OCI-M1 (cell line): ENCODE data around the gene KRT16.
"Not testable (repeated sequence)": the region's sequence is repeated elsewhere in the genome, so short reads cannot be mapped to it uniquely, and the experiment has no call there.

Source experiments
- DNase-seq: peaks from one replicate; lab custom pipeline; 2025; lab: John Stamatoyannopoulos, UW

KRT16 gene

DNA sequence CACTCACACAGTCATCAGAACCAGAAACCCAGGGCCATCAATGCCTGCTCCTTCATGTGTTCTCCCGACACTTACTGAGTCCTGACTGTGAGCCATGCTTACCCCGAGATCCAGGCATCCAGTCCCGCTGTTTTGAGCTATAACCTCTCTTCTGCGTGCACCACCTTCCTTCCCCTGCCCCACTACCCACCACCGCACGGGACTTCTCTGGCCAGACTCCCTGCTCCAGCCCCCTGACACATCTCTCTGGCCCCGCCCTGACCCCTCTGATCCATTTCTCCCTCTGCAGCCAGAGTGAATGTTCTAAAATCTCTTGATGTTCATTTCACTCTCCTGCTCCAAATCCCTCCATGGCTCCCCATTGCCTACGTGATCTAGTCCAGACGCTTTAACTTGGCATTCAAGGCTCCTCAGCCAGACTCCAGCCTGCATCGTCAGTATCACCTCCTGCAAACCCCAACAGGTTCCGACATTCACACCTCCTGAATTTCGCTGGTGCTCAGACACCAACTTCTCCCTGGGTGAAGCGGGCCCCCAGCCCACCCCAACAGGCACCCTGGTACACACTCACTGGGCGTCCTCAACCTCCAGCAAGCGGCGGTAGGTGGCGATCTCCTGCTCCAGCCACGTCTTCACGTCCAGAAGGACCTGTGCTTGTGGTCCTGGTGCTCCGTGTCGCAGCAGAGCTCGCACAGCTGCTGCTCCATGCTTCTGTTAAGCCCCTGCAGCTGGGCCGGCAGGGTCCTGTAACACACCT, 14.9 kb upstream of the KRT16 start:
- no peak for DNase-seq

DNA sequence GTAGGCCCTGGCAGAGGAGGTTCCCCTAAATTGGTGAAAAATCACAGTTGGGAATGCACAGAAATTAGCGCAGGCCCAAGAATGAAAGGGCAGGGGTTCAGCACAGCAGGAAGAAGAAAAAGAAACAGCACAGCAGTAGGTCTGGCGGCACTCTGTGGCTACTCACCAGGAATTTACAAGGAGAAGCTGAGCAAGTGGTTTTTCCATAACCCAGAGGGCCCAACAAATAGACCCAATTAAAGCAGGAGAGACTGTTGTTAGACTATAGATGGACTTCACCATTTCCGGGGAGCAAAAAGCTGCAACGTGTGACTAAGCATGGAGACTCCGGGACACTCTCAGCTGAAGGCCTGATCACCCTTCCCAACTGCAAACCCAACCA, 14.3 kb upstream of the KRT16 start:
- not testable (repeated sequence) for DNase-seq

DNA sequence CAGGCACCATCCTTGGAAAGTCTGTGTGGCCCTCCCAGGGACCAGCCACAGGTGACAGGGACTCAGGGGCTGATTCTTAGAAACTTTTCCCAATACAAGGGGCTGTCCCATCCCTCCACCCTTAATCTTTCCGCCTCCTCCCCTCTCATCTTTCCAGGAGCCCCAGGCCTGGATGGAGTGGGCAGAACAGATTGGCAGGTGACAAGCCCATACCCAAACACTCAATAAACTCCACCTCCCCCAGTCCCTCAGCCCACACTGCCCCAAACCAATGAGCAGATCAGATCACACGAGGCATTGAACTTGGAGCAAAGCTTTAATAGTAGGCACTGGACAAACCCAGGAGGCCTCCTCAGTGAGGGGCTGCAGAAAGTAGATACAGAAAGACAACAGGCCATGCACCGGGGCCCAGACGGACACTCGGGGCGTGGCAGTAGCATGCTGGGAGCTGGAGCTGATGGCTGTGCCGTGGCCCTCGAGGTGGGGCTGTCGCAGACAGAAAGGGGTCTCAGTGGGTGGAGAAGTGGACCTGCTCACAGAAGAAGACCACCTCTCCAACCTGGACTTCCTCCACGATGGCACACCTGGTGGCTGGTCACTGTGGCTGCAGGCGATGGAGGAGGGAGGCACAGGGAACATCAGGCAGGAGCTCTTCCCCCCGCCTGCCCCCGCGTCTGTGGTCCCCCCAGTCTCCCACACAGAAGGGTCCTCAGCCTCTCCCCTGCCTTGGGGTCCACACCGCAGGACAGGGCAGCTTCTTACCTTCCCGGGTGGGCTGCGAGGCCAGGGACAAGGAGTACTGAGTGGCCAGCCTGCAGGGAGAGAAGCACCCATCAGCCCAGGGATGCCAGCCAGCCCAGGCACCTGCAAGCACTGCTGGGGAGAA, 13.7 kb upstream of the KRT16 start:
- DNase-seq: not testable (repeated sequence)

DNA sequence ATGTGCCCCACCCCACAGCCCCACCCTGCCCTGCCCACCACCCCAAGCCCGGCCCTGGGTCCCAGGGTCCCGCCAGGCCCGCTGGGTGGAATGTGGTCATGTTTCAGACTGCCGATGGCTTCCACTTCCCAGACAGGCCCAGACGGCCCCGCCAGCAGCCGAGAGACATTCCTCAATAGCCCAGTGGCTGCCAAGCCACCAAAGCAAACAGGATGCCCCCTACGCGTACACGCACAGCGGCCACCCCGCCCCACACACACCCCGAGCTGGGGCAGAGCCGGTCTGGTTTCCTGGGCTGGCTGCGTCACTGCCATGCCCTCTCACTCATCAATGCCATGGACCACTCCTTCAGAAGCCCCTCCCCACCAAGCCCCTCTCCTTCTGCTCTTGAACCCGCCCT, 13.0 kb upstream of the KRT16 start:
- no peak for DNase-seq

DNA sequence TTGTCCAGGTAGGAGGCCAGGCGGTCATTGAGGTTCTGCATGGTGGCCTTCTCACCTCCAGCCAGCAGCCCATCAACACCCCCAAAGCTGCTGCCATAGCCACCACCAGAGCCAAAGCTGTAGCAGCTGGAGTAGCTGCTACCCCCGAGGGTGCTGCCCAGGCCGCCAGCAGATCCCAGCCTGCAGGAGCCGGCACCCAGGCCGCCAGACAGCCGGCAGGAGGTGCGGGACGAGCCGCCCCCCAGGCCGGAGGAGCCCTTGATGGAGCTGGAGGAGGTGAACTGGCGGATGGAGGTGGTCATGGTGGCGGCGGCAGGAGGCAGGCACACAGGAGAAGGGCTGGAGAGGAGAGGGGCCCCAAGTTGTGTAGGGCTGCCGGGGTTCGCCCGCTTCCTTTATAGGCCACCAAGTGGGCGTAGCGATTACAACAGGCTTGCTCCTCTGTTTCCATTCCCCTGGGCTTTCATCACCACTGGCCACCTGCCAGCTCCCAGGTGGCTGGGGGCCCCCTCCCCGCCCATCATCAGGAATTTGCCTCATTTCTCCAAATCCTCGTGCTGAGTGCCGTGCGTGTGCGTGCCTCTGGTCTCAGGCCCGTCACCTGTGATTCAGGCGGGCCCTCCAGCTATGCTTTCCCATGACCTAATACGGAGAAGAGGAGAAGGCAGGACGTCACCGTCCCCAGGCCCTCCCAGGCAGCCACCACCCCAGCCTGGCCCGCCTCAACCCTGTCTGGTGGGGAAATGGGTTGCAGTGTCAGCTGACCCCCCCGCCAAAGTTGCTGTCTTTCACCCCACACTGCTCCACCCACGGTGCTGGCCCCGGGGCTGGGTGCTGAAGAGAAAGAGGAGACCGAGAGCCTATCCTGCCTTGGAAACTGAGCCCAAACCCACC, 11.9 kb upstream of the KRT16 start, which contains the start of gene KRT17:
Gene KRT17, minus strand, starts transcription at position 368 of the 894 bp plus-strand sequence. Its CDS starts 66 bp downstream, at position 302.
- peak; percentile 5 for DNase-seq

DNA sequence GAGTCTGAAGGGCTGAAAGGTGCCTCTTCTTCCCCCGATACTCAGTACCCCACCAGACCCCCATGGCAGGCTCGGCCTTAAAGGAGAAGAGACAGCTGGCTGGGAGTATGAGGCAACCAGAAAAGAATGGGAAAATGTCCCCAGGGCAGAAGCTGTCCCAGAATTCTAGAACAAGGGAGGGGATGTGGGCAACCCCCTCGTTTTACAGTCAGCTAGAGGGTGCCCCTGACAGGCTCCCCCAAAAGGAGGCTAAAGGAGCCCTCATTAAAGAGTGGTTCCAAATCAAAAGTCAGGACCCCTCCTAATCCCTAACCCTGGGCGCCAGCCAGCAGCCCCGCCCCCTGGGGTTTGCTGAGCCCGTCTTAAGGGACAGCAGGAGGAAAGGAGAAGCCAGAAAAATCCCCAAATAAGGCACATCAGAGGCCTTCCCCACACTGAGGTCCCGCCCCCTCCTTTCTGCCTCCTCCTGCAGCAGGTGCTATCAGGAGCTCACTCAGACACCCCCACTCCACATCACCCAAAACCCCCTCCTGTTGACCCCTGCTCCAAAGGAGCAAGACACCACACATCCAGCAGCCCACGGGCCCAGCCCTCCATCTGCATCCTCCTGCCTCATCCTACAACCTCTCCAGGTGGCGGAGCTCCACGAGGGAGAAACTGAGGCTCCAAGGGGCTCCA, 10.8 kb upstream of the KRT16 start:
- not testable (repeated sequence) for DNase-seq

DNA sequence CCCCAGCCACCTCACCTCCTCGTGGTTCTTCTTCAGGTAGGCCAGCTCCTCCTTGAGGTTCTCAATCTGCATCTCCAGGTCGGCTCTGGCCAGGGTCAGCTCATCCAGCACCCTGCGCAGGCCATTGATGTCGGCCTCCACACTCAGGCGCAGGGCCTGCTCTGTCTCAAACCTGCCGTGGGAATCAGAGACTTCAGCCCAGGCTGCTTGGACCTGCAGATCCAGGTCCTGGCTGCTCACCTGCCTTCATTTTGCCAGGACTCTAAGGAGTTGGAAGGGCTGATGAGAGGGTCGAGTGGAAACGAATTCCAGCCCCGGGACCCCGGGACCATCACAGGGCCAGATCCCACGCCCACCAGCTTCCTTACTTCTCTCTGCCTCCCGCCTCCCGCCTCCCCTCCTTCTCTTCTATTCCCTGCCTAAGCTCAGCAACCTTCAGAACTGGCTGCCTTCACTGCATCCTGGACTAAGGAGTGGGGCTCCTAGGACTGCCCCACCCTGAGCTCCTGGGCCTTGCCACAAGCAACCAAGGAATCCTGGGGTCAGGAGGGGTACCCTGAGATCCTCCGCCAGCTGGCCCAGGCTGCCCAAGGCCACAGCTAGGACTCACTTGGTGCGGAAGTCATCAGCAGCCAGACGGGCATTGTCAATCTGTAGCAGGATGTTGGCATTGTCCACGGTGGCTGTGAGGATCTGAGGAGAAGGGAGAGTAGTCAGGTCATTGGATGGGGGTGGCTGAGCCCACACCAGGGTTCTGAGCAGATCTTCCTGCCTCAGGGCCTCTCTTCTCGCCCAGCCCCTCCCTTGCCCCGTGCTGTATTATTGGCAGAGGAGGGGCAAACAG, 10.0 kb upstream of the KRT16 start:
- DNase-seq: not testable (repeated sequence)

DNA sequence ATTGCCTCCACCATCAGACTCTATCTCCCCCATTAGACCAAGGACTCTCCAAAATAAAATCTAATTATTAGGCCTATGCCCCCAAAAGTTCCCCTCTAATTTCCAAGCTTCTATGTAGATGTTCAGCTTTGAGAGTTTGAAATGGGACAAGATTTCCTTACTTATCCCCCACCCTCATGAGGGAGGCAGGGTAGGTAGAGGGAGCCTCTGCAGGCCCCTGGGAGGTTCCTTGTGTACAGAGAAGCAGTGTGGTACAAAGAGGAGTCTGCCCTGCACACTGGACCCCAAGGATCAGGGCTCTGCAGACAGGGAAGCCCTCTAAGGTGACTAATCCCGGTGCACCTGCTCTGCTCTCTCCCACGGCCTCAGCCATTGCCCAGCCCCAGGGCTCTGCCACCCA, 9.3 kb upstream of the KRT16 start:
- DNase-seq: no peak

DNA sequence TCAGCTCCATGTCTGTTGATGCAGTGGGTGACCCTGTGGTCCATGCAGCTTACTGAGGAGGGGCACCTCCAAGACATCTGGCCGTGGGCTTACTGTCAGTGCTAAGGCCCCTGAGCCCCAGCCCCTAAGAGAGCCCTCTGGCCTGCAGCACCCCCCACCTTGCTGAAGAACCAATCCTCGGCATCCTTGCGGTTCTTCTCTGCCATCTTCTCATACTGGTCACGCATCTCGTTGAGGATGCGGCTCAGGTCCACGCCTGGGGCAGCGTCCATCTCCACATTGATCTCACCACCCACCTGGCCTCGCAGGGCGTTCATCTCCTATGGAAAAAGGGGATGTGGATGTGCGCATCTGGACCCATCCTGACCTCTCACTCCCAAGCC, 8.9 kb upstream of the KRT16 start:
- DNase-seq: not testable (repeated sequence)

DNA sequence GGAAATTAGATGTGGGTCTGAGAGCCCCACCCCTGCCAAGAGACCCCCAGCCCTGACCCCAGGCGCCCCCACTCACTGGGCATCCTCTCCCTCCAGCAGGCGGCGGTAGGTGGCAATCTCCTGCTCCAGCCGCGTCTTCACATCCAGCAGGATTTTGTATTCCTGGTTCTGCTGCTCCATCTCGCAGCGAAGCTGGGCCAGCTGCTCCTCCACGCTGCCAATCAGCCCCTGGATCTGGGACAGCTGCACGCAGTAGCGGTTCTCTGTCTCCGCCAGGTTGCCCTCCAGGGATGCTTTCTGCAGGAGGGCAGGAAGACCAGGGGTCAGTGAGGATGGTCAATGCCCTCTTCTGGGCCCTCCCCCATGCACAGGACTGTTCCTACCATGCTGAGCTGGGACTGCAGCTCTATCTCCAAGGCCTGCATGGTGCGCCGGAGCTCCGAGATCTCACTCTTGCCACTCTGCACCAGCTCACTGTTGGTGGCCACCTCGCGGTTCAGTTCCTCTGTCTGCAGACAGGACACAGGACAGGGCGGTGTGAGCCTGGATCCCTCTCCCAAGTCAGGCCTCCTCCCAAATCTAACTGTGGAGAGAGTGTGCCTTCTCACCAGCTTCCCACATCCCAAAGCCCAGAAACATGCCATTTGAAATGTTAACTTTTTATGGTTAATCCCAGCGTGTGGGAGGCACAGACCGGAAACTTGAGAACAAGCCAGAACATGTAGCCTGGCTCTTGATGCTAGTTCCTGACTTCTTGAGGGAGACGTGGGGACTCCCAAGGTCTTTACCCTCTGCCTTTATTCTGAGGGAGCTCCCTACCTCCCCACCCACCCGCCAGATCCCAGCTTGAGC, 8.2 kb upstream of the KRT16 start:
- DNase-seq: no peak

DNA sequence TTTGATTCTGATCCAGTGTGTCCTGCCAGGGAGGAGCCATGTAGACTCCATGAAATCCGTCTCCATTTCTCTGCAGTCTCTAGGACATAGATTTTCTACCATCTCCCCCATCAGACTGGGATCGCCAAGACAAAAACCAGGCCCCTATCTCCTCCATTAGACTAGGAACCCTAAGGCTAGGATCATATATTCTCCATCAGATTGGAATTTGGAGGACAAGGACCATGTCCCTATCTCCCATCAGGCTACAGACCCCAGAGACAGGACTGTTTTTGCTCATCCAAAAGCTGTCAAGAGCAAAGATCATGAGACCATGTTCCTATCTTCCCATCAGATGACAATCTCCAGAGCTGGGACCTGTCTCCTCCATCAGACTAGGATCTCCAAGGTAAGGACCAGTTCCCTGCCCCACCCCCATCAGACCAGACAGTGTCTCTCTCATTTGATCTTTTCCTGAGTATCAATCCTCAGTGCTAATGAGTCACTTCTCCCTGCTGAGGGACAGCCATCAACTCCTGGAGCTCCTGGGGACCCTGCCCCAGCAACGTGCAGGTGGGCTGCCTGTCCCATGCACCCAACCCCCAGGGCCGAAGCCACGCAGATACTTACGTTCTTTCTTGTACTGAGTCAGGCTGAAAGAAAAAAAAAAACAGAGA, 7.5 kb upstream of the KRT16 start:
- DNase-seq: not testable (repeated sequence)

DNA sequence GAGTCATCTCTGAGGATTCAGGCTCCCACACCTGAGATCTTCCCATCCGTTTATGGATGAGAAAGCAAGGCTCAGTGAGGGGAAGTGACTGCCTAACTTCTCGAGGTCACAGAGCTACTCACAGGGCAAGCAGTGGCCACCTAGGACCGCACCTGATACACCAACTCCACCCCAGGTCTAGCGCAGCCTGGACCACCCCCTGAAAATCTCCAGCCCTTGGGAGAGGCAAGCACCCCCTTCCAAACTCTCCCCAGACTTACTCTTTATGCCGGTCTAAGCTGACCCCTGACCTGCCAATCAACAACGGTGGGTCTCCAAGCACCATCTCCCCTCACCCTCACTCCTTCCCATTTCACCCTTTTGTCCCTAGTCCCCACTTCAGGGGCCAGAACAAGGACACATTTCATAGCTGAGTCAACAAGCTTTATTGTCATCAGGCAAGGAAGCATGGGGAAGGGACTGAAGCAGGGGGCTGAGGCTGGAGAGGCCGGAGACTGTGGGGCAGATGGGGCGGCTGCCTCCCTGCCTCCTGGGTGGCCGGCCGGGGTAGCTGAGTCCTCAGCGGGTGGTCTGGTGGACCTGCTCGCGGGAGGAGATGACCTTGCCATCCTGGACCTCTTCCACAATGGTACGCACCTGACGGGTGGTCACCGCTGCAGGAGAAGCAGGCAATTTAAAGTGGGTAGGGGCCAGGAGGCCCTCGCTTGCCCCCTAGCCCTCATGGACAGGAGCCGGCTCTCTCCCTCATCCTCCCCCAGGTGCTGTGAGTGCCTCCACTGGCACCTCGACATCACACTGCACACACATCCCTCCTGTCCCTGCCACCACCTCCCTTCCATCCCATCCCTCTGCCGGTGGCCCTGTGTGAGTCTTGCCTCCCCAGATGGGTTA, 6.7 kb upstream of the KRT16 start:
- no peak for DNase-seq

DNA sequence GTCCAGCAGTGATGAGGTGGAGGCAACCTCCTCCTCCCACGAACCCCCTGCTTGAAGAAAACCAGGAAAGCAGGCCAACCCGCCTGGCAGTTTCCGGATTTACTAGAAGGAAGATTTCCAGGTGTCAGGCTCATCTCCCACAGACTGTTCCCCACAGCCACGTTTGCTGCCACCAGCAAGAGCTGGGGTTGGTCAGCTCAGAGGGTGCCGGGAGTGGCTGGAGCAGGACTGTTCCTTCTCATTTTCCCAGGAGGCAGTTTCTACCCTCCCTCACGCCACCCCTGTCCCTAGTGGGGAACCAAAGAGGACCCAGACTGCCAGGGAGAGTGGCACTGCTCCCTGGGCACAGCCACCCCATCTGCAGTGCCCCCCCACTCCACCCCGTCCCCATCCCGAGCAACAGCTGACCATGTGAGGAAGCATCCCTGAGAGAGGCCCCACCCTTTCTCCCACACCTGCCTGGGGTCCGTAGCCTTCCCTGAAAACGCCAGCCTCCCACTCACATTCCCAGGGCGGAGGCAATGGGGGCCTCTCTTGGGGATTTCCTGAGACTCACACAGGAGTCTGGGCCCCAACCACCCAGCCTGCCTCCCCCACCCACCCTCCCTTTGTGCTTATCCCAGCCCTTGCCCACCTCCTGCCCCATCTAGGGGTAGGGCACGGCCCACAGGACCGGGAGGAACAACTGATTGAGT, 5.9 kb upstream of the KRT16 start:
- no peak for DNase-seq

DNA sequence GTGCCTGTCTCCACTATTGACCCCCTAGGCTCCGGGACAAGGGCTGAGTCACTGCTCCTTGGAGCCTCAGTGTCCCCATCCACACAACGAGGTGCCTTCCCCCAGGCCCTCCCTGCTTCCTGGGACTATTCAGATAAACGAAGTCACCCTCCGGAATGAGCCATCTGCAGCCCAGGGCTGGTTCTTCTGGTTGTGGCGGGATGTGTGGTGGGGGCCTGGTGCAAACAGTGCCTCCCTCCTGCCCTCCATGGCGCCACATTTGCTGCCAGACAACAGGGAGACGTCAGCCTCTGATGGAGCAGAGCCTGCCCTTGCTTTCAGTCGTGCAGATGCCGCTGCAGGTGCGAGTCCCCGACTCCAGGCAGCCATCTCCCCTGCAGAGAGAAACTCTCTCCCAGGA, 5.1 kb upstream of the KRT16 start:
- no peak for DNase-seq

DNA sequence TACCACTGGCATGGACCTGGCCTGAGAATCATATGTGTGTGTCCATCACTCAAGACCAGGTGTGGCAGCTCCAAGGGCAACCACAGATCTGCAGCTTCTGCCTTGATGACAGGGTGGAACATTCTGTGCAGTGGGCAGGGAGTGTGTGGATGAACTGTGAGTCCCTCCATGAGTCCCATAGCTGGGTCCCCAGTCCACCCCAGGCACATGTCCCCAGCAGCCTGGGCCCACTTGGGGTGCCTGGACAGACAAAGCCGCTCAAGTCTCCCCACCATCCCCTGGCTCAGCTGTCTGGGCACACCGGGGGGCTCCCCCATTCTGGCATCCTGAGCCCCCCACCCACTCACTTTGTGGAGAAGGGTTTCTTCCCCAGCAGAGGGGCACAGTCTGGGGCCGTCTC, 4.6 kb upstream of the KRT16 start:
- DNase-seq: no peak

DNA sequence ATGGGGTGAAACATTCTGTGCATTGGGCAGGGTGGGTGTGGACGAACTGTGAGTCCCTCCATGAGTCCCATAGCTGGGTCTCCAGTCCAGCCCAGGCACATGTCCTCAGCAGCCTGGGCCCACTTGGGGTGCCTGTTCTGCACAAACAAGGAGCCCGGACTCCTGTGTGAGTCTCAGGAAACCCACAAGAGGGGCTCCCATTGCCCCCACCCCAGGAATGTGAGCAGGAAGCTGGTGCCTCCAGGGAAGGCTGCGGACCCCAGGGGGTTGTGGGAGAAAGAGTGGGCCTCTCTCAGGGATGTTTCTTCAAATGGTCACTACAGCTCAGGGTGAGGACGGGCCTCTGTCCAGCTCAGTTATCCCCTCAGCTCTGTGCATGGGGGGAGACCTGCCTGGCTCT, 3.9 kb upstream of the KRT16 start:
- DNase-seq: not testable (repeated sequence)

DNA sequence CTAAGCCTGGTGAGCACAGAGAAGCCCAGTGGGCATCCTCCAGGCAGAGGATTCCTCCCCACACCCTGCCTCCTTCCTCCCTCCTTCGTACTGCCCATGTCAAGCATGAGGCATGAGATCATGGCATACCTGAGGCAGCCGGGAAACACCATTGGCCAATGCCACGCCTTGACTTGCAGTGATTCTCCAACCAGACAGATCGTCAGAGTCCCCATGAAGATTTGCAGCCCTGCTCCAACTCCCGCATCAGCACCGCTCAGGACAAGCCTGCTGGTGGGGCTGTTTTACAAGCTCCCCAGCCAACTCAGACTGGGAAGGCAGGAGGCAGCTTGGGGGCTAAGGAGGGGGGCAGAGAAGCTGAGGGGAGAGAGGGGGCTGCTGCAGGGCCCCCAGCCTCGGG, 2.9 kb upstream of the KRT16 start:
- no peak for DNase-seq
